Head of caudate nucleus (tissue), 42 donors: ENCODE data around the gene GABRR1.

Experiments used
- DNase-seq, 42 donors: peaks; one replicate each; pipeline versions ENCODE4 v3.0.0 to v3.0.0-alpha.2; 2020 to 2021; ENCODE audit warnings: mixed read lengths in 7 of 42
- intact Hi-C: fragments of 100-400 bp; cut with DNase I; formaldehyde crosslinking; loops from one replicate; pipeline ENCODE4 v1.15.0; 2022

The GABRR1 gene

GRCh38 chr6:89221971-89222711, 5.0 kb upstream of the GABRR1 start:
- intact Hi-C loops, result no loop called here
- no peak for DNase-seq

- DNase-seq, result no peak
- intact Hi-C loops, result no loop called here
Measured at GRCh38 chr6:89221129-89221528, 4.0 kb upstream of the GABRR1 start.

DNA sequence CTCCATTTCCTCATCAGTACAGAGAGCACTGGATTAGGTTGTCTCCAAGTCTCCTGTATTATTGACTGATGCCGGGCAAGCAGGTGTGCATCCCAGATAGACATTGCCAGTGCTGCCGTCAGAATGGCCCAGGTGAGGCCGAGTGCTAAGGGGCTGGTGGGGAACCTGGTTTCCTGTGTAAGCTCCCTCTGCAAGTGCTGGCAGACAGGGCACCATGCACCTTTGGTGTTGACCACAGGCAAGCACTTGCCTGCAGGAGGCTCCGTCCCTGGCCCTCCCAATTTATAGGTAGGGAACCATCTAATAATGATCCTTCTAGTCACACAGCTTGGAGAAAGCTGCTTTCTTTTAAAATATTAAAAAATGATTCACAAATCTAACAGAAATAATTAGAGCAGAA, 747 bp downstream of the GABRR1 start:
- intact Hi-C loops, result no loop called here
- peak in 1 of 42 donors; percentile 31 for DNase-seq

DNA sequence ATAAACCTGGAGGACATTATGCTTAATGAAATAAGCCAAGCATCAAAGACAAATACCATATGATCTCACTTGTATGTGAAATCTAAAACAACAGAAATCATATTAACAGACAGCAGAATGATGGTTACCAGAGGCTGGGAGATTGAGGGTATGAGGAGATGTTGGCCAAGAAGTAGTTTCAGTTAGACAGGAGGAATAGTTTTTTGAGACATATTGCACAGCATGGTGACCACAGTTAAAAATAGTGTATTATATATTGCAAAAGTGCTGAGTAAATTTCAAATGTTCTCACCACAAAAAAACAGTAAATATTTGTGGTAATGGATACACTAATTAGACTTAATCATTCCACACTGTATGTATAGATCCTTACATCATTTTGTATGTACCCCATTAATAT, 1.8 kb downstream of the GABRR1 start:
- intact Hi-C loops, result no loop called here
- no peak for DNase-seq

DNA sequence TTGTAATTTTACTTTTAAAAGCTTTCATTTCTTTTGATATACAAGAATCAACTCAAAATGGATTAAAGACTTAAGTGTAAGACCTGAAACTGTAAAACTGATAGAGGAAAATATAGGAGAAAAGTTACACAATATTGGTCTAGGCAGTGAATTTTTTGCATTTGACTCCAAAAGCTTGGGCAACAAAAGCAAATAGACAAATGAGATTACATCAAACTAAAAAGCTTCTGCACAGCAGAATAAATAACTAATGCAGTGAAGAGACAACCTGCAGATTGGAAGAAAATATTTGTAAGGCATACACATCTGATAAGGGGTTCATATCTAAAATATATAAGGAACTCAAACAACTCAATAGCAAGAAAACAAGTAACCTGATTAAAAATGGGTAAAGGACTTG, 3.0 kb downstream of the GABRR1 start:
- no peak for DNase-seq
- intact Hi-C loops, result no loop called here

DNA sequence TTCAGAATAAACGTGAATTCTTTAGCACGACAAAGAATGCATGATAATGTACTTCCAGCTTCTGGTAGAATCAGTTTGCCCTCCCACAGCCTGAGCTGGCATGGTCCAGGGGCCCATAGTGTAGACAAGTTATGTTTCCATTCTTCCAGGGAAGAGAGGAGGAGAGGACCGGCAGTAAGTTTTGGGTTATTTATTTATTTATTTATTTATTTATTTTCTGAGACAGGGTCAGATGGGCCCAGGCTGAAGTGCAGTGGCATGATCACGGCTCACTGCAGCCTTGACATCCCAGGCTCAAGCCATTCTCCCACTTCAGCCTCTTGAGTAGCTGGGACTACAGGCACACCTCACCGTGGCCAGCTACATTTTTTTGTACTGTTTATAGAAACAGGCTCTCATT, 4.7 kb downstream of the GABRR1 start:
- DNase-seq, result no peak
- intact Hi-C loops, result no loop called here

DNA sequence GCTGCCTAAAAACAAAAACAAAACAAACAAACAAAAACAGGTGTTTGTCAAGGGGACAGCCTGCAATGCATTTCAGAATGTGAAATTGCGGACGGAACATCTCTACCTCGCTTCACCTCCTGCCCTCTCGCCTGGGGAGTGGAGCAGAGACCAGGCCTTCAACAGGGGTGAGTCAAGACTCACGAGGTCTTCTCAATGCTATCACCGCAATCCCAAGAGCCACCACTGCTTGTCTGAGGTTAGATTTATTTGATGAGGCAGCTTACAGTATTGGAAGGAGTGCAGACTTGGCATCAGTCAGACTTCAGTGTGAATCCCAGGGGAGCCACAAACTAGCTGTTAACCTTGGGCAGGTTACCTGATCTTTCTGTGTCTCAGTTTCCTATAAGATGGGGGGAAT, 7.7 kb downstream of the GABRR1 start:
- intact Hi-C loops, result no loop called here

GRCh38 chr6:89208551-89208950, 8.6 kb downstream of the GABRR1 start:
- intact Hi-C loops, result no loop called here
- peak in 5 of 42 donors; percentile 3 to 43 (median 7) for DNase-seq

More for the DNA sequence above, 7.7 kb downstream of the GABRR1 start:
- DNase-seq, result peak in 1 of 42 donors; percentile 17

GRCh38 chr6:89205819-89206218, 11.3 kb downstream of the GABRR1 start:
- peak in 1 of 42 donors; percentile 10 for DNase-seq
- intact Hi-C loops, result no loop called here

DNA sequence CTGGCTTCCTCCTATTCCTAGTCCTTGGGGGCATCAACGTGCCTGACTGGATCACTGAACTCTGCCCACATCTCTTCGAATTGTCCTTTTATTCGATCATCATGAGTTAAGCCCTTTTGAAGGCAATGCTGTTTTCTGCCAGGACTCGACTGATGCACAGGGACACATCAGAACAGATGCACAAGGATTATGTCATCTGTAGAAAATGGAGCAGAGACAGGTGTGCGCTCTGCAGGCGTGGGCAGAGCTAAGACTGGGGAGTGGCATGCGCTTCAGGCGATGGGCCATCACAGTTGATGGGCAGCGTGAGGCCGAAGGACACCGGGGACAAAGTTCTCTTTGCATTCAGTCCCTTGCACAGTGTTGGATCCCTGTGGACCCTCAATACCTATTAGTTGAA, 13.1 kb downstream of the GABRR1 start:
- no peak for DNase-seq
- intact Hi-C loops, result no loop called here

DNA sequence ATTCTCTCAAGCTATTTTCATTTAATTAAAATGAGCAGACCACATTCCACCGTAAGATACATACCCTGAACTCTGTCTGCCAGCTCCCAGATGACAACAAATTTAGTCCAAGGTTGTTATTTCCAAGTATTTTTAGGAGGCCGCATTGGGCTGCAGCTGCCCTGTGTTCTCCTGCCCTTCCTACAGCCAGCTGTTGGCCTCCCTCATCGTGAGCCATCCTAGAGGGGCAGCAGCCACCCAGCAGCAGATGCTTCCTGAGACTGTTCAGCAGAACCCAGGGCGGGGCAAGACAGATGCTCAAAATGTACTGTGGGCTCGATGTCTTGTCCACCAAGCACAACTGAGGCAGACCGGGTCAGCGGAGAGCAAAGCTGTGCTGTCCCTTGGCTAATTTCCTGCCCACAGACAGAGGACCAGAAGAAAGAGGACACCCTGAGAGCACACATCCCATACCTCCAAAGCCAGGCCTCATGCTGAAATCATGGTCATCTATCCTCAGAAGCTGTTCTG, 16.4 kb downstream of the GABRR1 start:
- intact Hi-C loops, result no loop called here
- no peak for DNase-seq

DNA sequence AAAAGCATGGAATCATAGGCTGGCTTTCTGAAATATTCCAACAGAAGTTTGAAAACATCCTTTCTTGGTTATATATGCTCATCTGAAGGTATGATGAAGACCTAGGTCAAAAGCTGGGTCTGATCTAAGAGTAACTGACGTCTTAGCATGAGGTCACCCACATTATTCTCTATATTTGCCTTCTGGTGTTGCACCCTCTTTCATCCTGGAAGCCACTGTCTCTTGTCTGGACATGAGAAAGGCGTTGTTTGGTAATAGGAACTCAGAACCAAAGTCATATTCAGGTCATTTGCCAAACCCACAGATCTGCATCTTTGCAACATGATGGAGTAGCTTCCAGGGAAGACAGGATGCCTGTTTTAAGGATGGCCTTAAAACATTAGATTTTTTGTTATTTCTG, 17.6 kb downstream of the GABRR1 start:
- DNase-seq, result no peak
- intact Hi-C loops, result no loop called here

- intact Hi-C loops, result no loop called here
- no peak for DNase-seq
Measured at GRCh38 chr6:89198235-89198634, 18.9 kb downstream of the GABRR1 start.

DNA sequence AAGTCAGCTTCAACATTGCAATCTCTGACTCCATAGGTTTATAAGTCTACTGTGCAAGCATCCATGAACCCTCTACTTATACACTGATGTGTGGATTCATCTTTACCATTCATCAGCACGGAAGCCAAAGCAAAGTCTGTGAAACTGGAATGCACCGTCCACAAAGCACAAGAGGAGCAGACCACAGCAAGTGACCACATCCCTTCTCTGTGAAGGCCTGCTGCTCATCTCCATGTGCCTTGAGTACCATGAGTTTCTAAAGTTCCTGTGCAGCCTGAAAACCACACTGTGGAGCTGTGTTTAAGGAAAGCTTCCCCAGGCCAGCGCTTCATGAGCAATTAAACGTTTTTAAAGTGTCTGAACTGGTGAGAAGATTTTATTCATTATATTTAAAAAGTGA, 20.0 kb downstream of the GABRR1 start:
- intact Hi-C loops, result no loop called here
- DNase-seq, result no peak

- DNase-seq, result no peak
- intact Hi-C loops, result no loop called here
Measured at GRCh38 chr6:89194559-89194958, 22.6 kb downstream of the GABRR1 start.

DNA sequence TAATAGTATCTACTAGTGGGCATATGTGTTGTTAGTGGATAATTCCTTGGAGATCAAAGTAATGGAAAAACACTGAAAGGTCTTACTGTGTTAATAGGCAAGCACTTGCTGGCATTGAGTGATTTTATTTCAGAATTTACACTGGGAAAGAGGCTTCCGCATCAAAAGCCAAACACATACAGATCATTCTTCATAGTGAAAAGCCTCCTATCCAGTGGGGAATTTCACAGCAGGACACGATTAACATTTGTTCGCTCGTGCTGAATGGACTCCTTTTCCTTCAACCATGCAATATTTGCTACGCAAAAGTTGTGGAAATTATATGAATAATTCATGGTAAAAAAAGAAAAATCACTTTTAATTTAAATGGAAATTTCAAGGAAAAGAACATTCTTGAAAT, 26.4 kb downstream of the GABRR1 start:
- DNase-seq, result no peak
- intact Hi-C loops, result no loop called here

GRCh38 chr6:89187504-89187903, 29.7 kb downstream of the GABRR1 start:
- intact Hi-C loops, result no loop called here
- DNase-seq, result no peak

DNA sequence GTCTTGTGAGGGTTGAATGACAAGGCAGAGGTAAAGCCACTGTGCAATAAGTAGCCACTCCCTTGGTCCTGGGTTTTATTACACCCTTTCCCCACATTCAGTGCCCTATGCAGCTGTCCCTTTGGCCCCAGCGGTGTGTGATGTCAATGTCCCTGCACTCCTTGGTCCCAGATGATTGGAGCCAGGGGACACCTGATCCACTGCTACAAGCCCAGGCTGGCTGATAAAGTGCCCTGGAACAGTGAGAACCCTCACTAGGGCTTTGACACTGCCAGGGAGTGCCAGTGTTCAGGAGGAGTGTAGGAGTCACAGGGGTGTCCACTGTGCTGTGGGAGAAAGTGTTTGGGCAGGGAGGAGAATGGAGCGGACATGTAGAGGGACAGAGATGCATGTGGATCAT, 30.4 kb downstream of the GABRR1 start:
- no peak for DNase-seq
- intact Hi-C loops, result no loop called here

- intact Hi-C loops, result no loop called here
- DNase-seq, result no peak
Measured at GRCh38 chr6:89184344-89184743, 32.8 kb downstream of the GABRR1 start.

GRCh38 chr6:89183294-89183693, 33.9 kb downstream of the GABRR1 start:
- intact Hi-C loops, result no loop called here
- no peak for DNase-seq

DNA sequence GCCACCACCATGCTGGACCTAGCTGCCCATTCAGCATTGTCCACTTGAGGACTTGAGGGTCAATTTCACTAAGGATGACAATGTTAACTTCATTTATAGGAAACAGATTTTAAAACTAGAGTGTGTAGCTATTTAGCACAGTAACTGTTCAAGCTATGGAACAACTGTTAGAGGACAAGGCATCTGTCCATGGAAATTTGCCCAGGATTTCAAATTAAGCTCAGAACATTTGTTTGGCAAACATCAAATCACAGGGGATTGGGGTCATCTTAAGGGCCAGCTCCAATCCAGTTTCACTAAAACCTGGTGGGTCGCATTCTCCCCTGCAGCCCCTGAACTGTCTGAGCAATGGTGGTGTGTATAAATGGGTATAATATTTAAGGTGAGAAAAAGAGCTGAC, 36.2 kb downstream of the GABRR1 start:
- no peak for DNase-seq
- intact Hi-C loops, result no loop called here
